ENCODE measurements around the gene ABCA2. TPM values are rescaled to one million over a fixed set of nuclear protein-coding genes. Genes with fewer than 3 reads are reported as not detected.

Gene ABCA2
- total RNA-seq, 1 experiment from 2014 or later, result 22.4 TPM

- no peak overlapping the region for H4K5ac ChIP-seq (ENCODE audit: insufficient read length, low read depth, low read length)
- no peak overlapping the region for H4K8ac ChIP-seq (replicated peaks; ENCODE audit: insufficient read length, low read depth, low read length)
- H3K9ac ChIP-seq (ENCODE audit: extremely low read depth, insufficient read length, low read length), result no peak overlapping the region
- no peak overlapping the region for H2AK5ac ChIP-seq (ENCODE audit: insufficient read length, low read length)
- no peak overlapping the region for H2BK120ac ChIP-seq (ENCODE audit: low read depth, low read length, poor library complexity, severe bottlenecking)
- H3K79me1 ChIP-seq (ENCODE audit: insufficient read depth, low read depth, low read length, poor library complexity, severe bottlenecking), result no peaks in the 10 kb centered on the region
- H3K79me2 ChIP-seq (ENCODE audit: insufficient read depth, low read length), result no peaks in the 10 kb centered on the region
- WGBS (ENCODE audit: extremely low coverage, insufficient read length, low lambda C conversion rate), result no CpG with 5 or more reads among the region's 36 CpGs
- H2BK5ac ChIP-seq (ENCODE audit: insufficient read length, low read length), result no peak overlapping the region
- H3K4me1 Mint-ChIP-seq, result peaks cover 2 to 9% of the 10 kb centered on the region in 2 experiments; a peak in 3 of 4 replicates
- no peak overlapping the region for H3K18ac ChIP-seq (ENCODE audit: insufficient read length, low read depth, low read length)
- no peak overlapping the region for H2BK12ac ChIP-seq (ENCODE audit: insufficient read length, low read depth, low read length)
- H3K23ac ChIP-seq (ENCODE audit: insufficient read length, low read depth, low read length), result no peak overlapping the region
- no peaks in the 10 kb centered on the region for H3K9me3 Mint-ChIP-seq
- no peak overlapping the region for H2BK20ac ChIP-seq (ENCODE audit: low read depth, low read length, poor library complexity, severe bottlenecking)
- no peaks in the 10 kb centered on the region for H3K27me3 Mint-ChIP-seq (ENCODE audit: low read depth)
- H3T11ph ChIP-seq (ENCODE audit: low read length), result no peak overlapping the region
- no peak overlapping the region for H3K27ac ChIP-seq (ENCODE audit: insufficient read length, low read depth, low read length)
- H2BK15ac ChIP-seq (ENCODE audit: low read depth, low read length), result no peak overlapping the region
- H3K4ac ChIP-seq (ENCODE audit: low read depth, low read length), result no peak overlapping the region
- H3K4me3 Mint-ChIP-seq, result no peak overlapping the region
- no peak overlapping the region for H3K27ac Mint-ChIP-seq
- TF ChIP-seq, protein P1, sequence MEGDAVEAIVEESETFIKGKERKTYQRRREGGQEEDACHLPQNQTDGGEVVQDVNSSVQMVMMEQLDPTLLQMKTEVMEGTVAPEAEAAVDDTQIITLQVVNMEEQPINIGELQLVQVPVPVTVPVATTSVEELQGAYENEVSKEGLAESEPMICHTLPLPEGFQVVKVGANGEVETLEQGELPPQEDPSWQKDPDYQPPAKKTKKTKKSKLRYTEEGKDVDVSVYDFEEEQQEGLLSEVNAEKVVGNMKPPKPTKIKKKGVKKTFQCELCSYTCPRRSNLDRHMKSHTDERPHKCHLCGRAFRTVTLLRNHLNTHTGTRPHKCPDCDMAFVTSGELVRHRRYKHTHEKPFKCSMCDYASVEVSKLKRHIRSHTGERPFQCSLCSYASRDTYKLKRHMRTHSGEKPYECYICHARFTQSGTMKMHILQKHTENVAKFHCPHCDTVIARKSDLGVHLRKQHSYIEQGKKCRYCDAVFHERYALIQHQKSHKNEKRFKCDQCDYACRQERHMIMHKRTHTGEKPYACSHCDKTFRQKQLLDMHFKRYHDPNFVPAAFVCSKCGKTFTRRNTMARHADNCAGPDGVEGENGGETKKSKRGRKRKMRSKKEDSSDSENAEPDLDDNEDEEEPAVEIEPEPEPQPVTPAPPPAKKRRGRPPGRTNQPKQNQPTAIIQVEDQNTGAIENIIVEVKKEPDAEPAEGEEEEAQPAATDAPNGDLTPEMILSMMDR (conservative IDR thresholded peaks at IDR 0.05), result no peak
- no peak overlapping the region for H4K91ac ChIP-seq (ENCODE audit: insufficient read length, low read depth, low read length)
- no peak overlapping the region for H2AFZ ChIP-seq (ENCODE audit: low read length)
- no peaks in the 10 kb centered on the region for H3K9me3 ChIP-seq (ENCODE audit: control insufficient read depth, low read depth, low read length)
- no peak for DNase-seq
- H3K4me2 ChIP-seq (ENCODE audit: insufficient read depth, insufficient read length, low read length), result no peak overlapping the region
- H3K56ac ChIP-seq (ENCODE audit: insufficient read length, low read depth, low read length), result no peak overlapping the region
- H4K20me1 ChIP-seq (ENCODE audit: control insufficient read depth, insufficient read depth, insufficient read length), result no peaks in the 10 kb centered on the region
- H3K27me3 ChIP-seq (ENCODE audit: insufficient read depth, low read length), result no peaks in the 10 kb centered on the region
- H3K4me1 ChIP-seq (ENCODE audit: insufficient read depth, low read length), result no peaks in the 10 kb centered on the region
- peaks cover 4 to 13% (median 6%) of the 10 kb centered on the region in 3 experiments; a peak in 4 of 7 replicates for H3K36me3 Mint-ChIP-seq (ENCODE audit: insufficient read depth in 1 of 3, low read depth in 3 of 3)
- H3K14ac ChIP-seq (ENCODE audit: insufficient read depth, low read length), result no peak overlapping the region; the same call in 1 of the 2 replicates
- no peaks in the 10 kb centered on the region for H3K23me2 ChIP-seq (ENCODE audit: insufficient read length, low read depth, low read length, poor library complexity, severe bottlenecking)
Measured at GRCh38 chr9:137018761-137019559, 9.1 kb downstream of the ABCA2 start.

All from H9 (cell line).